ENCODE measurements around the gene TEX38. TPM values are rescaled to one million over a fixed set of nuclear protein-coding genes. Genes with fewer than 3 reads are reported as not detected.
A peak's percentile ranks its signal among the peaks of the same experiment; 100 is the strongest.

Gene TEX38
- total and polyA plus RNA-seq, 2 of the 13 experiments (the other 11 are each of a cell fraction or from before 2014, with no cell fraction given): 0.18 TPM; not detected in 1

DNA sequence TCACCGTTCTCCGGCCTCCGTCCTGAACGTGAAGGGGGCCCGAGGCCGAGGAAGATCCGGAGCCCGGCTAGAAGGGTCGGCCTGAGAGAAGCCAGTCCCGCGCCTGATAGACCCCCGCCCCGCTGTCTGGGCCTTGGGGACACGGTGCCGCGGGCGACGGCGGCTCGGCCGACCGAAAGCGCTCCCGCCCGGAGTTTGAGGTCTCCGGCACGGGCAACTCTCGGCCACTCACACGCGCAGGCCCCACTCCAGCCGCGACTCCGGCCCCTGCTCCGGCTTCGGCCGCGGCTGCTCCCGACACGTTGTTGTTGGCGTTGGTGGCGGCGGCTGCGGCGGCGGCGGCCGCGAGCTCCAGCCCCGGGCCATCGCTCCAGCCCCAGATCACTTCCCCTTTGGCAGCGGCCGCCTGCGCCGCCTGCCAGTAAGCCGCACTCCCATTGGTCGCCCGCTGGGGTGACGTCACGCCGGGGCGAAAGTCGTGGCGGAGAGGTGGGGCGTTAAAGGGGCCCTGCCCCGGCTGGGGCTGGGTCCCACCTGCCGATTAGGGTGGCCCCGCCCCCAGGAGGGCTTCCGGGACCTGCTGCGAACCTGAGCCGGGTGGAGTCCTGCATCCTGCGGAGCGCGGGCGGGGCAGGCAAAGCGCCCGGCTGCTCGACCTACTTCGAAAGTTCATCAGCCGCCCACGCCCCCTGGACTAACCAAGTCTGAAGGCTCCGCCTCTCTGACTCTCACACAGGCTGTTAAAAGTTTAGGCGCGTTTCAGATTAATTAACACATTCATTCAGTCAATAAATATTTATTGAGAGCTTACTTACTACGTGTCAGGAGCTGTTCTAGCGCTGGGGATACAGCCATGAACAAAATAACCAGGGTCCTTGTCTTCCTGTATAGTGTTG lies 47.3 kb downstream of the TEX38 start, which contains the start of gene EFCAB14 (continued):
- TF ChIP-seq, protein P1, sequence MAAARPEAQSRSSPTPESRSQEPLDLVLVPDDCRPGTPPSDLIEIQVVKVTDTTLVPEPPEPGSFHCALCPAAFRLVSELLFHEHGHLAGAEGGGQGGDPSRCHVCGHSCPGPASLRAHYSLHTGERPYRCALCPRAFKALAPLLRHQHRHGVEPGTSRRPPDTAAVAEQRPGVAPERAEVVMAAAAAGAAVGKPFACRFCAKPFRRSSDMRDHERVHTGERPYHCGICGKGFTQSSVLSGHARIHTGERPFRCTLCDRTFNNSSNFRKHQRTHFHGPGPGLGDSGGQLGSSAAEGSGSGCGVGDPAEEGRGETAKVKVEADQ (CRISPR knock-in tag; IDR thresholded peaks at IDR 0.05; ENCODE audit: borderline replicate concordance): no peak; the same call in 1 of the 2 replicates
- peak; percentile 95 for TF ChIP-seq ELF1 (CRISPR knock-in tag; IDR thresholded peaks at IDR 0.05)
- TF ChIP-seq KMT2B (CRISPR knock-in tag; IDR thresholded peaks at IDR 0.05): peak; percentile 88
- TF ChIP-seq ZNF605 (CRISPR knock-in tag; IDR thresholded peaks at IDR 0.05): no peak
- peak; percentile 77; the same call in 1 of the 2 replicates for TF ChIP-seq ETV5 (CRISPR knock-in tag; IDR thresholded peaks at IDR 0.05; ENCODE audit: borderline replicate concordance)
- TF ChIP-seq ZNF564 (CRISPR knock-in tag; IDR thresholded peaks at IDR 0.05): peak; percentile 76; the same call in 1 of the 2 replicates
- peak; percentile 17; the same call in 1 of the 2 replicates for TF ChIP-seq SIN3B (IDR thresholded peaks at IDR 0.05; ENCODE audit: low read length)
- TF ChIP-seq TBX3 (IDR thresholded peaks at IDR 0.05; ENCODE audit: borderline replicate concordance): peak; percentile 12; the same call in 1 of the 2 replicates
- TF ChIP-seq NR3C1 (CRISPR knock-in tag; IDR thresholded peaks at IDR 0.05): no peak
- TF ChIP-seq ZNF616 (CRISPR knock-in tag; IDR thresholded peaks at IDR 0.05; ENCODE audit: low read depth): peak; percentile 9; the same call in 1 of the 2 replicates
- TF ChIP-seq FOXA1 (IDR thresholded peaks at IDR 0.05): no peak
- no peak for TF ChIP-seq FOXA1 (CRISPR knock-in tag; IDR thresholded peaks at IDR 0.05)
- TF ChIP-seq ZNF747 (CRISPR knock-in tag; IDR thresholded peaks at IDR 0.05; ENCODE audit: borderline replicate concordance): peak; percentile 88; the same call in 1 of the 2 replicates
- TF ChIP-seq, protein P2, sequence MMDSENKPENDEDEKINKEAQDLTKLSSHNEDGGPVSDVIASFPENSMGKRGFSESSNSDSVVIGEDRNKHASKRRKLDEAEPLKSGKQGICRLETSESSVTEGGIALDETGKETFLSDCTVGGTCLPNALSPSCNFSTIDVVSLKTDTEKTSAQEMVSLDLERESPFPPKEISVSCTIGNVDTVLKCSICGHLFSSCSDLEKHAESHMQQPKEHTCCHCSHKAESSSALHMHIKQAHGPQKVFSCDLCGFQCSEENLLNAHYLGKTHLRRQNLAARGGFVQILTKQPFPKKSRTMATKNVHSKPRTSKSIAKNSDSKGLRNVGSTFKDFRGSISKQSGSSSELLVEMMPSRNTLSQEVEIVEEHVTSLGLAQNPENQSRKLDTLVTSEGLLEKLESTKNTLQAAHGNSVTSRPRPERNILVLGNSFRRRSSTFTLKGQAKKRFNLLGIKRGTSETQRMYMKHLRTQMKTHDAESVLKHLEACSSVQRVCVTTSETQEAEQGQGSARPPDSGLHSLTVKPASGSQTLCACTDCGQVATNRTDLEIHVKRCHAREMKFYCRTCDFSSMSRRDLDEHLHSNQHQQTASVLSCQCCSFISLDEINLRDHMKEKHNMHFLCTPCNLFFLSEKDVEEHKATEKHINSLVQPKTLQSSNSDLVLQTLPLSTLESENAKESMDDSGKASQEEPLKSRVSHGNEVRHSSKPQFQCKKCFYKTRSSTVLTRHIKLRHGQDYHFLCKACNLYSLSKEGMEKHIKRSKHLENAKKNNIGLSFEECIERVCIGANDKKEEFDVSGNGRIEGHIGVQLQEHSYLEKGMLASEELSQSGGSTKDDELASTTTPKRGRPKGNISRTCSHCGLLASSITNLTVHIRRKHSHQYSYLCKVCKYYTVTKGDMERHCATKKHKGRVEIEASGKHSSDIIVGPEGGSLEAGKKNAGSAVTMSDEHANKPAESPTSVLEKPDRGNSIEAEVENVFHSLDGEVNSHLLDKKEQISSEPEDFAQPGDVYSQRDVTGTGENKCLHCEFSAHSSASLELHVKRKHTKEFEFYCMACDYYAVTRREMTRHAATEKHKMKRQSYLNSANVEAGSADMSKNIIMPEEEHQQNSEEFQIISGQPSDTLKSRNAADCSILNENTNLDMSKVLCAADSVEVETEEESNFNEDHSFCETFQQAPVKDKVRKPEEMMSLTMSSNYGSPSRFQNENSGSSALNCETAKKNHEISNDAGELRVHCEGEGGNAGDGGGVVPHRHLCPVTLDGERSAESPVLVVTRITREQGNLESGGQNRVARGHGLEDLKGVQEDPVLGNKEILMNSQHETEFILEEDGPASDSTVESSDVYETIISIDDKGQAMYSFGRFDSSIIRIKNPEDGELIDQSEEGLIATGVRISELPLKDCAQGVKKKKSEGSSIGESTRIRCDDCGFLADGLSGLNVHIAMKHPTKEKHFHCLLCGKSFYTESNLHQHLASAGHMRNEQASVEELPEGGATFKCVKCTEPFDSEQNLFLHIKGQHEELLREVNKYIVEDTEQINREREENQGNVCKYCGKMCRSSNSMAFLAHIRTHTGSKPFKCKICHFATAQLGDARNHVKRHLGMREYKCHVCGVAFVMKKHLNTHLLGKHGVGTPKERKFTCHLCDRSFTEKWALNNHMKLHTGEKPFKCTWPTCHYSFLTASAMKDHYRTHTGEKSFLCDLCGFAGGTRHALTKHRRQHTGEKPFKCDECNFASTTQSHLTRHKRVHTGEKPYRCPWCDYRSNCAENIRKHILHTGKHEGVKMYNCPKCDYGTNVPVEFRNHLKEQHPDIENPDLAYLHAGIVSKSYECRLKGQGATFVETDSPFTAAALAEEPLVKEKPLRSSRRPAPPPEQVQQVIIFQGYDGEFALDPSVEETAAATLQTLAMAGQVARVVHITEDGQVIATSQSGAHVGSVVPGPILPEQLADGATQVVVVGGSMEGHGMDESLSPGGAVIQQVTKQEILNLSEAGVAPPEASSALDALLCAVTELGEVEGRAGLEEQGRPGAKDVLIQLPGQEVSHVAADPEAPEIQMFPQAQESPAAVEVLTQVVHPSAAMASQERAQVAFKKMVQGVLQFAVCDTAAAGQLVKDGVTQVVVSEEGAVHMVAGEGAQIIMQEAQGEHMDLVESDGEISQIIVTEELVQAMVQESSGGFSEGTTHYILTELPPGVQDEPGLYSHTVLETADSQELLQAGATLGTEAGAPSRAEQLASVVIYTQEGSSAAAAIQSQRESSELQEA (CRISPR knock-in tag; IDR thresholded peaks at IDR 0.05; ENCODE audit: not compliant biosample characterization): peak; percentile 44
- TF ChIP-seq ZNF317 (CRISPR knock-in tag; IDR thresholded peaks at IDR 0.05): no peak
- peak; percentile 88 for TF ChIP-seq ZFY (CRISPR knock-in tag; IDR thresholded peaks at IDR 0.05)
- TF ChIP-seq, protein P3, sequence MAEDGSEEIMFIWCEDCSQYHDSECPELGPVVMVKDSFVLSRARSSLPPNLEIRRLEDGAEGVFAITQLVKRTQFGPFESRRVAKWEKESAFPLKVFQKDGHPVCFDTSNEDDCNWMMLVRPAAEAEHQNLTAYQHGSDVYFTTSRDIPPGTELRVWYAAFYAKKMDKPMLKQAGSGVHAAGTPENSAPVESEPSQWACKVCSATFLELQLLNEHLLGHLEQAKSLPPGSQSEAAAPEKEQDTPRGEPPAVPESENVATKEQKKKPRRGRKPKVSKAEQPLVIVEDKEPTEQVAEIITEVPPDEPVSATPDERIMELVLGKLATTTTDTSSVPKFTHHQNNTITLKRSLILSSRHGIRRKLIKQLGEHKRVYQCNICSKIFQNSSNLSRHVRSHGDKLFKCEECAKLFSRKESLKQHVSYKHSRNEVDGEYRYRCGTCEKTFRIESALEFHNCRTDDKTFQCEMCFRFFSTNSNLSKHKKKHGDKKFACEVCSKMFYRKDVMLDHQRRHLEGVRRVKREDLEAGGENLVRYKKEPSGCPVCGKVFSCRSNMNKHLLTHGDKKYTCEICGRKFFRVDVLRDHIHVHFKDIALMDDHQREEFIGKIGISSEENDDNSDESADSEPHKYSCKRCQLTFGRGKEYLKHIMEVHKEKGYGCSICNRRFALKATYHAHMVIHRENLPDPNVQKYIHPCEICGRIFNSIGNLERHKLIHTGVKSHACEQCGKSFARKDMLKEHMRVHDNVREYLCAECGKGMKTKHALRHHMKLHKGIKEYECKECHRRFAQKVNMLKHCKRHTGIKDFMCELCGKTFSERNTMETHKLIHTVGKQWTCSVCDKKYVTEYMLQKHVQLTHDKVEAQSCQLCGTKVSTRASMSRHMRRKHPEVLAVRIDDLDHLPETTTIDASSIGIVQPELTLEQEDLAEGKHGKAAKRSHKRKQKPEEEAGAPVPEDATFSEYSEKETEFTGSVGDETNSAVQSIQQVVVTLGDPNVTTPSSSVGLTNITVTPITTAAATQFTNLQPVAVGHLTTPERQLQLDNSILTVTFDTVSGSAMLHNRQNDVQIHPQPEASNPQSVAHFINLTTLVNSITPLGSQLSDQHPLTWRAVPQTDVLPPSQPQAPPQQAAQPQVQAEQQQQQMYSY (CRISPR knock-in tag; IDR thresholded peaks at IDR 0.05): peak; percentile 95
